ENCODE measurements around the gene SCAMP5.

Gene SCAMP5

DNA sequence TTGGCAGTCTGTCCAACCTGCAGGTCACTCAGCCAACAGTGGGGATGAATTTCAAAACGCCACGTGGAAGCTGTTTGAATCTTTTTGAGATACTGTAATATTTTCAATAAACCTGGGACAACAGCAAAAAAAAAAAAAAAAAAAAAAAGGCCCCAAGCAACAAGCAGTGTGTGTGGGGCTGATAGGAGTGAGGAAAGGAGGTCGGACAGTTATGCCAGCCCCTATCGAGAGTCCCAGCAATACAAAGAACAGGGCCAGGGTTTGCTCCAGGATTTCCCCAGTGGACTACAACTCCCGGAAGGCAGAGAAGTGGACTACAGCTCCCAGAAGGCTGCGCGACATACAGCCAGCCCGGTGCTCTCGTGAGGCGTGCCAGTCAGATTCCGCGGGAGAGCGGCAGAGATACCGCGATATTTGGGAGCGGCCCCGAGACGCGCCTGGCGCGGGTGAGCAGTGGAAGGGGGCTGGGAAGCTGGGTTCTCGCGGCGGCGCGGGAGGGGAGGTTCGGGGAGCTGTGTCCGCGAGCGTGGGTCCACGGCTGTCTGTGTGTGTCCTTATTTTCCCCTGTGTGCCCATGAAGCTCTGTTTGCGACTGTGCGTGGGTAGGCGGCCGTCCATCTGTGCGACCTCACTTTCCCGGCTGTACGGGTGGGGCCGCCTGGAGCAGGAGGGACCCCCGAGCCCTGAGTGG is 28.0 kb downstream of the SCAMP5 start, which contains the start of gene PPCDC:
Gene PPCDC (plus strand): TSS at position 410 of the 691 bp plus-strand sequence. CDS start 4,729 bp downstream, outside the sequence.
- DNase-seq: peak; percentile 97
- TF ChIP-seq POLR2A (IDR thresholded peaks at IDR 0.05; ENCODE audit: low read length) (peak; percentile 99), GATA1 (IDR thresholded peaks at IDR 0.05; ENCODE audit: low read depth, low read length) (no peak)

DNA sequence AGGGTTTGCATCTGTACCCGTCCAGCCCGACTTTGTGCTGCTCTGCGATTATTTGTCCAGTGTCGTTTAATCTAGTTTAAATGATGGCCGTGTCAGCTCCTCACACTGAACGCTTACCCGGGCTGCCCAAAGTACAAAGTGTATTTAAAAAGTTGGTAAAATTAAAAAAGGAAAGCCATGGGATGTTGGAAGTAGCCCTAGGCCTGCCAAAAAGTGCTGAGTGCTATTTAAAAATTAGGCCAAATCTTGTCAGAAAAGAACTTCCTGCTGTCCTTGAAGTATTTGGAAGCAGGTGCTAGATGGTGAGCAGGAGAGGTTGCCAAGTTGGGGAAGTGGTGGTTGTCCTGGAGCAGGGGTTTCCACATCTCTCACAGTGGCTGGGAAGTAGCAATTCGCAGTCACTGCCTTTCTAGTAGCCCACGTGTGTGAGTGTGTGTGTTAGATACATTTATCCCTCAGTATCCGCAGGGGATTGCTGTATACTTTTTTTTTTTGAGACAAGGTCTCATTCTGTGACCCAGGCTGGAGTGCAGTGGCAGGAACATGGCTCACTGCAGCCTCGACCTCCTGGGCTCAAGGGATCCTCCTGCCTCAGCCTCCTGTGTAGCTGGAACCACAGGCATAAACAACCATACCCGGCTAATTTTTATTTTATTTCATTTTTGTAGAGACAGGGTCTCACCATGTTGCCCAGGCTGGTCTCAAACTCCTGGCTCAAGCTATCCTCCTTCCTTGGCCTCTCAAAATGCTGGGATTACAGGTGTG is 28.7 kb downstream of the SCAMP5 start:
- TF ChIP-seq POLR2A (IDR thresholded peaks at IDR 0.05; ENCODE audit: low read length) (peak; percentile 79), GATA1 (IDR thresholded peaks at IDR 0.05; ENCODE audit: low read depth, low read length) (no peak)
- DNase-seq: peak; percentile 61 to 70

DNA sequence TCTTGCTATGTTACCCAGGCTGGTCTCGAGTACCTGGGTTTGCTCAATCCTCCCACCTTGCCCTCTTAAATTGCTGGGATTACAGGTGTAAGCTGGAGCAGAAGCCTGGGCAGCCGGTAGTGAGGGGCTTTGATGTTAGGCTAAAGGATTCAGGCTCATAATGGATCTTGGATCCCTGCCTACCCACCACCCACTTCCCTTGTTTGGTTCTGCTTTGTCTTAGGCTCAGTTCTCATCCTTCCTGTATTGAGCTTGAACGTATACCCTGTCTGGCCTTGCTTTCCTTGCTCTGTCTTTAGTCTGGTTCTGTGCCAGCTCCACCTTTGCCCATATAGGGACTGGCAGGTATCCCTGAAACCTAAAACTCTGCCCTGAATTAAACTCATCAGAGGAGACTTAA is 29.7 kb downstream of the SCAMP5 start:
- TF ChIP-seq POLR2A (IDR thresholded peaks at IDR 0.05; ENCODE audit: low read length): no peak
- TF ChIP-seq GATA1 (IDR thresholded peaks at IDR 0.05; ENCODE audit: low read depth, low read length): no peak
- DNase-seq: no peak

DNA sequence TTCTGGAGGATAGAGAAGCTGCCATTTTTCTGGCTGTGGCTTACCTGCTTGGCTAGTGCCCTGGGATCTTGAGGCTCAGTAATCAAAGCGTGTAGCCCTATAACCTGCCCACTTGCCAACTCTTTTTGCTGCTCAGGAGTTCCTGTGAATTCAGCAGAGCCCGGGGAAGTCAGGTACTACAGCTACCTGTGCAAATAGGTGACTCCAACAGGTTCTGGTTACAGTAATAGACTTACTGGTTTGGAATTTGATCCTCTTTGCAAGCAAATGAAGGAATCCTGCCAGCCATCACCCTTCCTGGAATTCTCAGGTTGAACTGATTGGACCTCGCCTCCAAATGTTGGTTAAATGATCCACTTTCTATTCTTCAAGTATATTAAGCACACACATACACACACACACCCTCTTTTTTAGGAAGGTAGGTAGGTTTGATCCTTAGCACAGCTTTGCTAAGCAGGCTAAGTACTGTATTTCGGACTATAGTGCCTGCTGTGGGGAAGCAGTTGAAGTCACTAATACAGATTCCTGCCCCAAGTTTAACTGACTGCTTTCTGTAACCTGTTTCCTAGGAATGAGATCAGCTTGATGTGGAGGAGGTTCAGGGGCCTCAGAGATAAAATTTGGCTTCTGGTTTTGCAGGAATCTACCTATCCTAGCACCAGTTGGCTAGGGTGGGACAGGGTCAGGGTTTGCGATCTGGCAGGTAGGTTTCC is 30.3 kb downstream of the SCAMP5 start:
- TF ChIP-seq POLR2A (IDR thresholded peaks at IDR 0.05; ENCODE audit: low read length) (no peak), GATA1 (IDR thresholded peaks at IDR 0.05; ENCODE audit: low read depth, low read length) (no peak)
- no peak for DNase-seq

DNA sequence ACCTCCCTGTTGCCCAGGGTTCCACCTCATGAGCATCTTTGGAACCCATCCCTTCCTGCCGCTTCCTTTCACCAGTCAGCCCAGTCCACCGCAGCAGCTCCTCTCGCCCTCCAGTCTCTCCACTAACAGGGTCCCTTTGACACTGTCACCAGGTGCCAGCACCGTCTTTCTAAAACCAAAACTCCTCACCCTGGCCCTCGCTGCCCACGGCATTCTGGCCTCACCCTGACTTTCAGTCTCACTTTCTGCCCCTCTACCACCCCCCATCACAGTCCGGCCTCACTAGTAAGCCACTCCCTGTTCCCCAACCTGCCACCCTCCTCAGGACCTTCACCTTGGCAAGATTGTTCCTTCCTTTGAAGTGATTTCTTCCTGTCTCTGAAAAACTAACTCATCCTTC is 32.2 kb downstream of the SCAMP5 start:
- no peak for TF ChIP-seq GATA1 (IDR thresholded peaks at IDR 0.05; ENCODE audit: low read depth, low read length)
- no peak for TF ChIP-seq POLR2A (IDR thresholded peaks at IDR 0.05; ENCODE audit: low read length)
- no peak for DNase-seq

DNA sequence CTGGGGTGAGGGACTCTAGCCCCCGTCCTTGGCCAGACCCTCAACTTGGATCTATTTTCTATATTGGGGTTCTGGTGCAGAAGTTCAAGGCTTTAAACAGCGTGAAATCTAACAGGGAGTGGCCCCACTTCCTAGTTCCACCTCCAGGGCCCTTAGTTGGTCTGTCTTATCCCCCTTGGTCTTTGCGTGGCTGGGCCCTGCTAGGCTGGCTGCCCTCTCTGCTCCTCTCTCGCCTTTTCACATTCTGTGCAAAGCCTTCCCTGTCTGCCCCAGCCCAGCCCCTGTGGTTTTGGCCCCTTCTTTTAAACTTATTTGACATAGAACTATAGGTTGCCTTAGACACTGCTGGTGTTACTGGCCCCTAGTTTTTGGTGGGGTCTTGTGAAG is 33.6 kb downstream of the SCAMP5 start:
- no peak for DNase-seq
- TF ChIP-seq POLR2A (IDR thresholded peaks at IDR 0.05; ENCODE audit: low read length): no peak
- no peak for TF ChIP-seq GATA1 (IDR thresholded peaks at IDR 0.05; ENCODE audit: low read depth, low read length)

DNA sequence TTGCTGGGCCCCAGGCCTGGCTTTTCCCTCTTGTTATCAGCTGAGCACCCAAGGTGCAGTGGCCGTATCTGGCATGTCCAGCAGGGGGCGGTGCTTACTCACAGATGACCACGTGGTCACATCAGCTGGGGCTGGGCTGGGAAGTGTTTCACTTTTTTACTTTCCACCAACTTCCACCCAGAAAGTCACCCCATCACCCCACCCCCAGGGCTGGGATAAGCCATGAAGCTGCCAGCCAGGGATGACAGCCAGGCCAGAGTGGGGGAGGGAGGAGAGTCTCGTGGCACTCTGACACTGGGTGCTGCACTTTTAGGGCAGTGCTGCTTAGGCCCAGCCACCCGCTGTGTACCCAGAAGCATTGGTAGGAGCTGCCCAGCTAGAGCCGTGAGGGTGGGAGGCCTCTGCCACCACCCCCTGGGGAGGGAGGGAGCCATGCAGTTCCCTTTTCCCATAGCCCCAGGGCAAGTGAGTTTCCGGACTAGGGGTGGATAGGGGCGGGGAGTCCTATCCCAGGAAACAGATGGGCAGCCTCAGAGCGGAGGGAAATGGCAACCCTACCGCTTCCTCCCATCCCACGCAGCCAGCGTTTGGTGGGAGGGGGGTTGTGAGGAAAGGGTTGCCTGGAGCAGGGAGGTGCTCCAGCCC is 34.1 kb downstream of the SCAMP5 start:
- peak; percentile 94 to 96 for DNase-seq
- TF ChIP-seq GATA1 (IDR thresholded peaks at IDR 0.05; ENCODE audit: low read depth, low read length): peak; percentile 22
- TF ChIP-seq POLR2A (IDR thresholded peaks at IDR 0.05; ENCODE audit: low read length): no peak

DNA sequence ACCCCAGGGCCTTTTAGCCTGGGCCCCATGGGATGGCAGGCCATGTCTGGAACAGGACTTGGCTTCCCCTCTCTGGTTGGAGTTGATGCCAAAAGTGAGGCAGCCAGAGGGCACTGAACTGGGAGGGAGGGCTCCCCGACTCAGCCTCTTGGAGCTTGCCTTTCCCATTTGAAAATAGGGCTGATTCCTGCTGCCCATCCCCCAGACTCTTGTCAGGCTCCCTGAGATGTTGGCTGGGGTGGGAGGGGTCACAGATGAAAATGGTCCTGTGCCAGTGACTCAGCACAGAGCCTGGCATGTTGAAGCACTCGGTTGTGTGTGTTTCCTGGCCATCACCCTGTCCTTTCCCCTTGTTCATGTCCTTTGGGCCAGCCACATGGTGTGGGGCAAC is 34.7 kb downstream of the SCAMP5 start:
- DNase-seq: peak; percentile 42 to 51
- TF ChIP-seq POLR2A (IDR thresholded peaks at IDR 0.05; ENCODE audit: low read length) (no peak), GATA1 (IDR thresholded peaks at IDR 0.05; ENCODE audit: low read depth, low read length) (no peak)

DNA sequence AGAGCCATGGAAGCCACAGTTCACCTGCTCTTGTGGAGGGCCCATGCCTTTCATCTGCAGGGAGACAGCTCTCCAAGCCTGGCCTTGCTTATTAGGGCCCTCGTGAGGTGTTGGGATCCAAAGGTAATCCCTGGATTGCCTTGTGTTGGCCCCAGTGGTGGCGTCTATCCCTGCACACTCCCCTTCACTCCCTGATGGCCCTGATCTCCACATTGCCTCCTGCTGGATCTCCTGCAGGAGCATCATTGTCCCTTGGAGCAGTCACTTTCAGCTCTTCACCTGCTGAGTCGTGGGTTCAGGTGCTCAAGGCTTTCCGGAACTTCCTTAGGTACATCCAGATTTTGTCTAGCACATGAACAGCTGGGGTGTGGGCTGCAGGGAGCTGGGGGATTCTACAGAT is 35.1 kb downstream of the SCAMP5 start:
- no peak for TF ChIP-seq POLR2A (IDR thresholded peaks at IDR 0.05; ENCODE audit: low read length)
- no peak for TF ChIP-seq GATA1 (IDR thresholded peaks at IDR 0.05; ENCODE audit: low read depth, low read length)
- no peak for DNase-seq

DNA sequence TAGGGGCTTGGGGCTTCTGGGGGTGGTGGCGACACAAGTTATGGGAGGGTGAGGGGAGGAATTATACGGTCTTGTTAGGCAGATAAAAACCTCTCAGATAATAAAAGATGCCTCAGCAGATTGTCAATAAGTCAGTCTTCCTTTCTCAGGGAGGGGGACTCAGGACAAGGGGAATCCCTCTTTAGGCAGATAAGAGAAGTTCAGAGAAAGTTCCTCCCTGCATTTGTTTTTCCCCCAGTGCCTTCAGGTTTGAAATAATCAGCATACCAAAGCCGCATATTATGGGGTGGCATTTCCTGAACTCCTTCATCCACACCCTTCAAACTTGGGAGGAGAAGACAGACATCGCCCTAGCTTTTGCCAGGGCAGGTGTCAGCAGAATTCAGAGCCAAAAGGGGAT is 36.5 kb downstream of the SCAMP5 start:
- DNase-seq: no peak
- TF ChIP-seq POLR2A (IDR thresholded peaks at IDR 0.05; ENCODE audit: low read length) (no peak), GATA1 (IDR thresholded peaks at IDR 0.05; ENCODE audit: low read depth, low read length) (no peak)

DNA sequence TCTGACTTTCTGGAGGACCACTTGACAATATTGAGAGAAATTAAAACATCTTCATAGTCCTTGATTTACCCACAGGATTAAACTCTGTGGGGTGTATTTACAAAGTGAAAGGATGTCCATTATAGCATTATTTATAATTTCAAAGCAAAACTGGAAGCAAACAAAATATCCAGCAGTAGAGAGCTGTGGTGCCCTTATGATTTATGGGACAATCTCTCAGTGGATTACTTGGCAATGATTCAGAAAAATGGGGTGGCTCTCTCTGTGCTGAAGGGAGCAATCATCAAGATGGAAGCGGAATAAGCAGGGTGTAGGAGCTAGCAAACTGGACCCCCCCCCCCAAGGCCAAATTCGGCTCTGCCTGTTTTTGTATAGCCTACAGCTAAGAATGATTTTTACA is 37.0 kb downstream of the SCAMP5 start:
- TF ChIP-seq POLR2A (IDR thresholded peaks at IDR 0.05; ENCODE audit: low read length) (no peak), GATA1 (IDR thresholded peaks at IDR 0.05; ENCODE audit: low read depth, low read length) (no peak)

DNA sequence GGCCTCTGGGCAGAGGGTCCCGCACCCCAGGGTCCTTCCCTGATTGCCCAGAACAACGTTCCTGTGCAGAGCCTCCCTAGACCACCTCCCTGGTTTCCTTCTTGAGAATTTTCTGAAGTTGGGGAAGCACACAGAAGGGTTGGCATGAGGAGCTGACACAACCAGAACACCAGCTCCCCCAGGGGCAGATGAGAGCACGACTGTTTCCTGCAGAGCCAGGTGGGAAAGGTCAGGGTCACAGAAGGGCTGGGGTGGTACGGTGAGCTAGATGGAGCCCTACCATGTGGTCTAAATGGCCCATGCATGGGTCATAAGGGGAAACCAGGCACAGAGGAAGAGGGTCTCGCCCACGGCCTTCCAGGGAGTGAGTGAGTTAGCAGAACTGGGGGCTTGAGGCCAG is 38.4 kb downstream of the SCAMP5 start:
- DNase-seq: no peak
- TF ChIP-seq POLR2A (IDR thresholded peaks at IDR 0.05; ENCODE audit: low read length) (no peak), GATA1 (IDR thresholded peaks at IDR 0.05; ENCODE audit: low read depth, low read length) (no peak)

More for the DNA sequence above, 37.0 kb downstream of the SCAMP5 start:
- peak in 1 of 2 experiments; percentile 32 for DNase-seq

DNA sequence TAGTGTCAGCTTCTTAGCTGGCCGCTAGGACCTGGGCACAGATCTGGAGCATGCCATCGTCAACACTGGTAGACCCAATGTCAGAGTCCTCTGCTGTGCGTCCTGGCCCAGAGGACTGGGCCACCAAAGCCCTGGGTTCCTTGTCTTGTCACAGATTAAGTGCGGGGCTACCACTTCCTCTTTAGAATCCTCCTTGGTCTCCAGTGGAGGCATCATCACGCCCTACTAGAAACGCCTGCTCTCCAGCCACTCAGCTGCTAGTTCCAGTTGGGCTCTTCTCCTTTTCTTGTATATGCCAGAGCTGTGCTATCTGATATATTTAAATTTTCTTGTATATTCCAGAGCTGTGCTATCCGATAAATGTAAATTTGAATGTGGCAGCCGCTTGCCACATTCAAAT is 39.3 kb downstream of the SCAMP5 start:
- TF ChIP-seq GATA1 (IDR thresholded peaks at IDR 0.05; ENCODE audit: low read depth, low read length): no peak
- no peak for TF ChIP-seq POLR2A (IDR thresholded peaks at IDR 0.05; ENCODE audit: low read length)
- no peak for DNase-seq

DNA sequence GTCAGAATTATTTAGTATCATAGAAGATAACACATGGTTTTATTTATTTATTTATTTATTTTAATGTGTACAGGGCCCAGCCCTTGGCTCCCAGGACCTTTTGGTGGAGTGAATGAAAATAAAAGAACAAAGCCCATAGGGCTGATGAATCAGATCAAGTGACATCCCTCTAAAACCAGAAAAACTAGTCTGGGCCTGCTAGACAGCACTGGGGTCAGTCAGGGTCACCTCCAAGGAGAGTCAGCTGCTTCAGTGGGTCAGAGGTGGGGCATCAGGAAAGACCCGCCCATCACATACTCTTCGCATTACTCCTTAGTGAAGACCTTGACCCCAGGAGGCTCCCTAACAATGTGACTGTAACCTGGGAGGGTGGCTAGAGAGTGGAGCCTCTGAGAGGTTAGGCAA is 40.9 kb downstream of the SCAMP5 start:
- peak; percentile 23 to 29 for DNase-seq
- TF ChIP-seq GATA1 (IDR thresholded peaks at IDR 0.05; ENCODE audit: low read depth, low read length) (no peak), POLR2A (IDR thresholded peaks at IDR 0.05; ENCODE audit: low read length) (no peak)

Measured in erythroblast (primary cell).